Measurements from ENCODE around the gene UNC119B.

- TF ChIP-seq REST (IDR thresholded peaks at IDR 0.05; ENCODE audit: low read depth, low read length) = no peak
- no peak for TF ChIP-seq CTCF (IDR thresholded peaks at IDR 0.05)
- no peak for TF ChIP-seq JUND (IDR thresholded peaks at IDR 0.05)
- no peak for TF ChIP-seq CHD2 (IDR thresholded peaks at IDR 0.05; ENCODE audit: low read length, partially characterized antibody)
- TF ChIP-seq EZH2phosphoT487 (IDR thresholded peaks at IDR 0.05; ENCODE audit: borderline replicate concordance, low read depth) = no peak
- TF ChIP-seq USF2 (IDR thresholded peaks at IDR 0.05; ENCODE audit: borderline replicate concordance, low read depth, low read length) = no peak
- no peak for TF ChIP-seq GATA2 (CRISPR knock-in tag; IDR thresholded peaks at IDR 0.05)
- no peak for TF ChIP-seq FOXM1 (IDR thresholded peaks at IDR 0.05; ENCODE audit: low read depth)
- no peak for TF ChIP-seq RFX5 (IDR thresholded peaks at IDR 0.05; ENCODE audit: low read length)
Measured at GRCh38 chr12:120688527-120689071, 21.7 kb upstream of the UNC119B start.
